ENCODE data around the gene RIMS1.

Gene RIMS1

DNA sequence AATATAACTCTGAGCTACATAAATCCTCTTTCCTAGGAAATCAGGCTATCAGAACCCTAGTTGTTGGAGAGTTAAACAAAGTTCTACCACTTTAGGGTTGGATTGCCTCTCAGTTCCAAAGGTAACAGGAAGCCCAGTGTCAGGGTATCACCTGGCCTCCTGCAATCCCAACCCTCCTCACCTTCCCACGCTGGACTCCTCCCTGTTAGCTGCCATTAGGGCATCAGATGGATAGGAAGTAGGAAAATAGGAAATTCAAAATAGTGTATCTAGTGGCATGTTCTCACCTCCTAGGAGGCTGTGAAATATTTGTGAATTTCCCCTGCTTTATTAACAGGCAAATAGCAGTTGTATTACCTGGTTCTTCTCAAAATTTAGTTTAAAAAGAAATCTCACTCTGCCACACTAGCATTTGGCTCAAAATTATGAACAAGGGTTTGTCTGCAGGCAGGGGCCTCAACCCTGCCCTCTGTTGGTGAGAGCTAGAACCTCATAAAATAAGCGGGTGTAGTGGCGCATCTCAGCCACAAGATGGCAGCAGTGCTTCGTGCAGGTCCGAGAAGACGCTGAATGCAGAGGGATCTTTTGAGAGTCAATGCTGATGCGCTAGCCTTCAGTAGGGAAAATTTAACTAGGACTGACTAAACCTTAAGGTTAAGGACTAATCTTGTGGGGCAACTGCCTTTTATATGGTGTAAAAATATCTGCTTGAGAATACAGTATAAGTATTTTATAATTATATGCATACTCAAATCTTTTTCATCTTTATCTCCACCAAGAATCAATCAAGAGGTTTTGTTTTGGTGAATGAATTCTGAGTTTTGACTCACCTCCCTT is 525.7 kb downstream of the RIMS1 start:
- FAIRE-seq: peak; percentile 90
- peak; percentile 36 for DNase-seq (ENCODE audit: insufficient read length)
- TF ChIP-seq POLR2A (IDR thresholded peaks at IDR 0.05; ENCODE audit: low read depth, low read length): no peak
- no peak for TF ChIP-seq TAF1 (IDR thresholded peaks at IDR 0.05; ENCODE audit: borderline replicate concordance, low read depth, low read length)
- no peak for TF ChIP-seq POLR2AphosphoS5 (IDR thresholded peaks at IDR 0.05; ENCODE audit: low read depth, low read length)

DNA sequence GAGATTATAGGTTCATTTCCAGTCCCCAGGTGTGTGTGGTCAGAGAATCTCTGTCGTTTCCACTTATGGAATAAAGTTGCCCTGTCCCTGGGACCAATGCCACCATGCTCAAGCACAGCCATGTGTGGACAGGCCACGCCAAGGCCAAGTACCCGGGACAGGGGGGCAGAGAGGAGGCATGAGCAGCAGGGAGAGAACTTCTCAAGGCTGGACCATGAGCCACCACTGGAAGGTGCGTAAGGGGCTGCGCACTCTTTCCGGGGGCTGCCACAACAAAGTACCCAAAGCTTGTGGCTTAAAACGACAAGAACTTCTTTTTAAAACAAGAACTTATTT is 526.3 kb downstream of the RIMS1 start:
- FAIRE-seq (no peak), DNase-seq (ENCODE audit: insufficient read length) (no peak)
- no peak for TF ChIP-seq POLR2AphosphoS5 (IDR thresholded peaks at IDR 0.05; ENCODE audit: low read depth, low read length)
- no peak for TF ChIP-seq TAF1 (IDR thresholded peaks at IDR 0.05; ENCODE audit: borderline replicate concordance, low read depth, low read length)
- no peak for TF ChIP-seq POLR2A (IDR thresholded peaks at IDR 0.05; ENCODE audit: low read depth, low read length)

DNA sequence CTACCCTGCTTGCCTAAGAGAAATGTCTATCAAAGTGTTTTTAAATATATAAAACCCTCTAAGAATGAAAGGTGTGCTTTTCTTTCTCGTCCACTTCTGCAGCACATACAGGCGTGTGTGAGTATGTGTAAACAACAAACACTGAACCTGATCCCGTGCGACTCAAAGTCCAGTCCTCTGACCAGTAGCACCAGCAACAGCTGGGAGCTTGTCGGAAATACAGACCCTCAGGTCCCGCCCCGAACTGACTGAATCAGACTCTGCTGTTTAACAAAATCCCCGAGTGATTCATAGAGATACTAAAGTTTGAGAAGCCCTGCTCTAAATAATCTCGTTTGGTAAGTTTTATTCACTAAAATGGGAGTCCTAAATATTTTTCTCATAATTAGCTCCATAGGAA is 527.5 kb downstream of the RIMS1 start:
- DNase-seq (ENCODE audit: insufficient read length) (no peak), FAIRE-seq (no peak)
- TF ChIP-seq POLR2AphosphoS5 (IDR thresholded peaks at IDR 0.05; ENCODE audit: low read depth, low read length) (no peak), POLR2A (IDR thresholded peaks at IDR 0.05; ENCODE audit: low read depth, low read length) (no peak), TAF1 (IDR thresholded peaks at IDR 0.05; ENCODE audit: borderline replicate concordance, low read depth, low read length) (no peak)

DNA sequence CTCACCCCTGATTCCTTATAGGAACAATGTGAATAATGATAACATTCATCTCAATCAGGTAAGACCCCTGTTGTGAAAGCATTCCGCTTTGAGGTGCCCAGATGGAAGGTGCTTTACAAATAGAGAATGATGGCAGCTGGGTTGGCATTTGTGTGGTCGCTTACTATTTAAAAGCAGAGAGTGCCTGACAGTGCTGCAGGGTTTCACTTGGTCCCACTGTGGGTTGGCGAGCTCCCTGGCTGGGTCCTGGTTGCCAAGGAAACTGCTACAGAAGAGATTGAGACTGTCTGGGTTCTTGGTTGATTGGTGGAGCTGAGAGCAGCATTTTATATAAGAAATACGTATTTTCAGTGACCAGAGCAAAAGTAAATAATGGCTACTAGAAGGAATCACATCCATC is 528.3 kb downstream of the RIMS1 start:
- TF ChIP-seq POLR2AphosphoS5 (IDR thresholded peaks at IDR 0.05; ENCODE audit: low read depth, low read length) (no peak), POLR2A (IDR thresholded peaks at IDR 0.05; ENCODE audit: low read depth, low read length) (no peak), TAF1 (IDR thresholded peaks at IDR 0.05; ENCODE audit: borderline replicate concordance, low read depth, low read length) (no peak)
- FAIRE-seq: no peak
- no peak for DNase-seq (ENCODE audit: insufficient read length)

DNA sequence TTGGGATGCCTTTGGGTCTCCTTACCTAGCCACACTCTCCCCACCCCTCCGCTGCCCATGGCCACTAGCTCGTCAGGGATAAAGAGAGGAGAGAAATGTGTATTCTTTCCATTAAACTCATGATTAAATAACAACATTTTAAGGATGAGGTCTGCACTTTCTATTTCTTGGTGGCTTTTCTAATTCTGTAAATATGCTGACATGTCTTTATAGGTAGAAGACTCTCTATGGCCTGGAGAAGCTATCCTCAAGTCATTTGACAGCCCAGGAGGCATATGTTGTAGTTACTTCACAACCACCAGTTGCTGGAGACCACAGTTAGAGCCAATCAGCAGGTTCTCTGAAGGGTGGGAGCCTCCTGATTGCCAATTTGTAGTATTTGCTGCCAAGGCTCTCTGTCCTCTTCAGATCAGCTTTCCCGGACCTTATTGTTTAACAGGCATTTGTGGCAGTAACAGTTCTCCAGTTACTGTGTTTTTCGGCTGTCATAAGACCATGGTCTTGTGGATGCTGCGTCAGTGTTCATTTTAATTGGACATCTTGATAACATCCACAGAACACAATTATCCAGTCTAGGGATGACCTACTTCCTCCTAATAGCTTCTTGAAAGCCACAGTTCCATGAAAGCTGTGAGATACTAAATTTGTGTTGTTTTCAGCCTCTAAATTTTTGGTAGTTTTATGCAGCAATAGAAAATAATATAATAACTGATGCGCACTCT is 530.6 kb downstream of the RIMS1 start:
- FAIRE-seq: no peak
- no peak for TF ChIP-seq POLR2A (IDR thresholded peaks at IDR 0.05; ENCODE audit: low read depth, low read length)
- TF ChIP-seq TAF1 (IDR thresholded peaks at IDR 0.05; ENCODE audit: borderline replicate concordance, low read depth, low read length): no peak
- TF ChIP-seq POLR2AphosphoS5 (IDR thresholded peaks at IDR 0.05; ENCODE audit: low read depth, low read length): no peak
- DNase-seq (ENCODE audit: insufficient read length): no peak

DNA sequence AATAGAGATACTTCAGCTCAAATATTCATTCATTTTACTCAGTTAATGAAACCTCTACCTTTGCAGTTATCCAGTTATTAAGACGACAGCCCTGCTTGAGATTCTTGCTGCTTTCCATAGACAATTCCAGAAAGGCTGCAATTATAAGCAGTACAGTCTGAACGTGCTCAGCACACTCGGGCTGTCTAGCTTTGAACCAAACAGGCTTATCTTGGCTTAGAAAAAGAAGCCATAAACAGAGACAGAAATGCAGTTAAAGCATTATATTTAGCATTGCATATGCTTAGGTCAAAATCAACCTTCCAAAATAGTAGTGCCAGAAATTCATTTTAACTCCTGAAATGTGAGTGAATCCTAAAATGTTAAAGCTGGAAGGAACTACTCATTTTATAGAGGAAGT is 531.4 kb downstream of the RIMS1 start:
- FAIRE-seq: no peak
- DNase-seq (ENCODE audit: insufficient read length): no peak
- TF ChIP-seq POLR2A (IDR thresholded peaks at IDR 0.05; ENCODE audit: low read depth, low read length): no peak
- TF ChIP-seq TAF1 (IDR thresholded peaks at IDR 0.05; ENCODE audit: borderline replicate concordance, low read depth, low read length): no peak
- TF ChIP-seq POLR2AphosphoS5 (IDR thresholded peaks at IDR 0.05; ENCODE audit: low read depth, low read length): no peak

DNA sequence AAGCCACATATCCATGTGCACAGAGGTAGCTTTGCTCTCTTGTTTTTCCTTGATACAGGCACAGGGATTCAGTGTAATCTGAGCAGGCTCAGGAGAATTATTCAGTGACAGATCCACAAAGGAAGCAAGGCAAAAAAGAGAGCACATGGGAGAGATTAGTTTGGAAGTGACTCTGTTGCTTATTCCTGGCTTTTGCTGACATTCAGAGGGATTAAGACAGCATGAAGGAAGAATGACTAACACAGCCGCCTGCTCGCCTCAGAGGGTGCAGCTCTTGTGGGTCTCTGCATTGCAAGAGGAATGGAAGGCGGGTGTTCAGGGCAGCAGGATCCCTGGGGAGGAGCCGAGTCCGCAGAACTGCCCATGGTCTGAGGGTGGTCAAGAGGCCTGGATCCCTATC is 532.1 kb downstream of the RIMS1 start:
- no peak for DNase-seq (ENCODE audit: insufficient read length)
- FAIRE-seq: no peak
- no peak for TF ChIP-seq TAF1 (IDR thresholded peaks at IDR 0.05; ENCODE audit: borderline replicate concordance, low read depth, low read length)
- no peak for TF ChIP-seq POLR2AphosphoS5 (IDR thresholded peaks at IDR 0.05; ENCODE audit: low read depth, low read length)
- no peak for TF ChIP-seq POLR2A (IDR thresholded peaks at IDR 0.05; ENCODE audit: low read depth, low read length)

DNA sequence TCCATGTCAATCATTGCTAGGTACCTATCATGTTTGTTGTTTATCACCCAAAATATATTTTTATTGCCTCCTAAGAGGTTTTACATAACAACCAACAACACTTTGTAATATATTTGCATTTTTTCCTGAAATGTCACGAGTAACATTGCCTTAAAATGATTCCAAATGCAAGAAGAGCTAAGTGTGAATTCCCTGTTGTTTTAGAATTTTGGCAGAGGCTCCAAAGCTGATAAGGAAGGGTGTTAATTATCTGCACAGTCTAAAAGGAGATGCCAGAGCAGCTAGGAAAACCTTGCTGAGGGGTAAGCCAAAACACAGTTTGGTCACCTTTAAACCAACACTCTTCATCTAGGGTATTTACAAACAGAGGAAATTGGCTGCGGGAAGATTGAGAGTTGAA is 533.6 kb downstream of the RIMS1 start:
- DNase-seq (ENCODE audit: insufficient read length) (no peak), FAIRE-seq (no peak)
- no peak for TF ChIP-seq POLR2AphosphoS5 (IDR thresholded peaks at IDR 0.05; ENCODE audit: low read depth, low read length)

DNA sequence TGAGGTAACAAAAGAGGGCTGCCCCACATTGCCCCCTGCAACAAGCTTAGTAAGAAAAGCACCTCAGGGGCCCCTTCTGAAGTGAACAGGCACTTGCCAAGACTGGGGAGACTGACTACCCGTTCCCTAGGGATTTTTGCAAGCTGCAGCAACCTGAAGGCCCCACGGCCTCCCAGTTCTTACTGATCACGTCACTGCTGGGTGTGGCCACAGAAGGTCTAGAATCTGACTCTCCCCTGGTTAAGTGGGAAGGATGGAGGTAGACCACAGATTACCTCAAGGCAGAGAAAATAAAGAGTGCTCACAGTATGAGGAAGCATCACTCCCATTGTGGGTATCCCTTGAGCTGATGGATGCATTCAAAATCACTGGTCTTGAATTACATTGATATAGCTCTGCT is 534.1 kb downstream of the RIMS1 start:
- TF ChIP-seq TAF1 (IDR thresholded peaks at IDR 0.05; ENCODE audit: borderline replicate concordance, low read depth, low read length) (no peak), POLR2A (IDR thresholded peaks at IDR 0.05; ENCODE audit: low read depth, low read length) (no peak), POLR2AphosphoS5 (IDR thresholded peaks at IDR 0.05; ENCODE audit: low read depth, low read length) (no peak)
- DNase-seq (ENCODE audit: insufficient read length) (no peak), FAIRE-seq (no peak)

DNA sequence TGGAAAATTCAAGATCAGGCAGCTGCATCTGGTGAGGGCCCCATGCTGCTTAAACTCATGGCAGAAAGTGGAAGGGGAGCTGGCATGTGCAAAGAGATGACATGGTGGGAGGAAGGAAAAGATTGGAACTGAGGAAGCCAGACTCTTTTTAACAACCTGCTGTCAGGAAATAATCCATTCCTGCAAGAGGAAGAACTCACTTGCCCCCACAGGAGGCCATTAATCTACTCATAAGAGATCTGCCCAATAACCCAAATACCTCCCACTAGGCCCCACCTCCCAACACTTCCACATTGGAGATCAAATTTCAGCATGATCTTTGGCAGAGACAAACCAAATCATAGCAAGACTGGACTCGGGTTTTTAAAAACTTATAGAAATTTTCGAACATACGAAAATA is 535.0 kb downstream of the RIMS1 start:
- DNase-seq (ENCODE audit: insufficient read length) (no peak), FAIRE-seq (no peak)
- TF ChIP-seq POLR2A (IDR thresholded peaks at IDR 0.05; ENCODE audit: low read depth, low read length) (no peak), TAF1 (IDR thresholded peaks at IDR 0.05; ENCODE audit: borderline replicate concordance, low read depth, low read length) (no peak), POLR2AphosphoS5 (IDR thresholded peaks at IDR 0.05; ENCODE audit: low read depth, low read length) (no peak)

DNA sequence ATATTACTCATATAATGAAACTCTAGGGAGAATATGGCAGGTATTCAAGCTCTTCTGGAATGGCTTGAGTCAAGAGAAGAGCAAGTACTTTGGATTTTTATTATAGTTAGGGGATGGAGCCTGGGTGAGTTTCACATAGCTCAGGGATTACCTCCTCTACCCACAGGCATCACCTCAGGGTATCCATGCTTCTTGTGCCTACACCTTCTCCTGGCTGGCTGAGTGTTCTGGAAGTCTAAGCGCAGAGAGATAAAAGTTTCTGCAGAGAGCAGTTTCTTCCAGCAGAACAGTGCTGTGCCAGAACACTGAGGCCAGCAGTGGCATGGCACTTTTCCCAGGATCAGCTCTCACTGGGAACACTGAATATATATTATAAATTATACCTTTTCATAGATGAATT is 535.8 kb downstream of the RIMS1 start:
- no peak for TF ChIP-seq TAF1 (IDR thresholded peaks at IDR 0.05; ENCODE audit: borderline replicate concordance, low read depth, low read length)
- TF ChIP-seq POLR2A (IDR thresholded peaks at IDR 0.05; ENCODE audit: low read depth, low read length): no peak
- TF ChIP-seq POLR2AphosphoS5 (IDR thresholded peaks at IDR 0.05; ENCODE audit: low read depth, low read length): no peak
- no peak for FAIRE-seq
- DNase-seq (ENCODE audit: insufficient read length): no peak

DNA sequence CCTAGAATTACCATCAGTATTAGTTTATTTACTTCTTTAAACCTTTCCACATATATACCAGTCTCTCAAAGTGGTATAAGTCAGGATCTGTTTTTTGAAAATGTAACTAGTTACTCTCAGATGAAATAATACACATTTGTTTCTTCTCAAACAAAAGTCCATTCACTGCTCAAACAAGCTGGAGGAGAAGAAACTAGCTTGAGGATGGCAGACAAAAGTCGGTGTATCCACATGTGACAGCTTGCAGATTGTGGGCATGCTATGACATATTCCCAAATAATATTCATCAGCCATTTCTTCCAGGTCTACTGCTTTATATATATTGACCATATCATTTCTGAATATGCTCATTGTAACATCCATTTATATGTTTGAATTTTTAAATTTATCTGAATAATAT is 538.1 kb downstream of the RIMS1 start:
- DNase-seq (ENCODE audit: insufficient read length) (no peak), FAIRE-seq (no peak)
- TF ChIP-seq POLR2A (IDR thresholded peaks at IDR 0.05; ENCODE audit: low read depth, low read length) (no peak), POLR2AphosphoS5 (IDR thresholded peaks at IDR 0.05; ENCODE audit: low read depth, low read length) (no peak), TAF1 (IDR thresholded peaks at IDR 0.05; ENCODE audit: borderline replicate concordance, low read depth, low read length) (no peak)
